CD4-positive, alpha-beta T cell (primary cell): ENCODE data around the gene NOS2. TPM values are rescaled to one million over a fixed set of nuclear protein-coding genes. Genes with fewer than 3 reads are reported as not detected.
"Not testable (repeated sequence)": the region's sequence is repeated elsewhere in the genome, so short reads cannot be mapped to it uniquely, and the experiment has no call there.

Experiments used
- ATAC-seq: fragments of 200-7000 bp; cut with Tn5 transposase; one replicate; pipeline ENCODE4 v1.10.0; 2022; ENCODE audit warnings: mild to moderate bottlenecking; ENCODE audit not compliant: poor library complexity
- CTCF ChIA-PET: fragments of 350-600 bp; sonication (Branson Sonifier 250); formaldehyde crosslinking; loops from one replicate; lab custom pipeline; 2021; ENCODE audit warnings: antibody characterized with exemption, inconsistent platforms; lab: Charles Lee
- POLR2A ChIA-PET: fragments of 350-600 bp; sonication (Branson Sonifier 250); formaldehyde crosslinking; loops from one replicate; lab custom pipeline; 2021; ENCODE audit warnings: antibody characterized with exemption, inconsistent platforms; lab: Charles Lee
- DNase-seq, 14 experiments: peaks; one replicate each; pipeline ENCODE4 v3.0.0-alpha.2; 2013 to 2020; ENCODE audit warnings: mixed read lengths in 2 of 14
- H3K27ac ChIP-seq, 2 donors: one replicate each; pipeline versions ENCODE4 v1.5.1 to v1.7.0; 2013; ENCODE audit warnings: low read length in 2 of 2, low read depth in 1 of 2, mild to moderate bottlenecking in 1 of 2
- H3K27me3 ChIP-seq, 2 experiments: 1 replicate in 1 of 2; 2 replicates in 1 of 2; pipeline versions ENCODE4 v1.6.1 to v1.7.0; 2013; ENCODE audit warnings: low read length in 2 of 2, control low read depth in 1 of 2, mild to moderate bottlenecking in 1 of 2, moderate library complexity in 1 of 2; ENCODE audit not compliant: insufficient read depth in 2 of 2, control insufficient read depth in 1 of 2
- H3K36me3 ChIP-seq: one replicate; pipeline ENCODE4 v1.6.1; 2013; ENCODE audit warnings: low read length, control low read depth; ENCODE audit not compliant: insufficient read depth
- H3K4me1 ChIP-seq: one replicate; pipeline ENCODE4 v1.6.1; 2013; ENCODE audit warnings: low read length, control low read depth; ENCODE audit not compliant: insufficient read depth
- H3K4me3 ChIP-seq: one replicate; pipeline ENCODE4 v1.5.1; 2013; ENCODE audit warnings: mild to moderate bottlenecking, low read length, moderate library complexity
- H3K9me3 ChIP-seq, 2 experiments: 1 replicate in 1 of 2; 2 replicates in 1 of 2; pipeline versions ENCODE4 v1.6.1 to v1.7.0; 2013; ENCODE audit warnings: low read length in 2 of 2, mild to moderate bottlenecking in 2 of 2, control low read depth in 1 of 2, moderate library complexity in 1 of 2; ENCODE audit not compliant: control insufficient read depth in 1 of 2, insufficient read depth in 1 of 2
- H3K27ac Mint-ChIP-seq: one replicate; pipeline ENCODE4 v1.8.0; 2020; ENCODE audit warnings: mixed read lengths
- H3K27me3 Mint-ChIP-seq: one replicate; pipeline ENCODE4 v1.8.0; 2021; ENCODE audit warnings: mixed read lengths
- H3K36me3 Mint-ChIP-seq: one replicate; pipeline ENCODE4 v1.8.0; 2021; ENCODE audit warnings: low read depth, mixed read lengths
- H3K4me1 Mint-ChIP-seq: one replicate; pipeline ENCODE4 v1.8.0; 2021; ENCODE audit warnings: low read depth, mixed read lengths
- H3K4me3 Mint-ChIP-seq: one replicate; pipeline ENCODE4 v1.8.0; 2020; ENCODE audit warnings: mild to moderate bottlenecking, mixed read lengths
- H3K9me3 Mint-ChIP-seq: one replicate; pipeline ENCODE4 v1.8.0; 2020; ENCODE audit warnings: mixed read lengths
- CTCF ChIP-seq: fragments of 200-600 bp; IDR thresholded peaks from one replicate; pipeline ENCODE4 v1.8.0; 2022; ENCODE audit warnings: antibody characterized with exemption, mild to moderate bottlenecking
- intact Hi-C, 2 experiments: fragments of 100-400 bp; cut with DNase I in 1 of 2; cut with micrococcal nuclease in 1 of 2; formaldehyde crosslinking; loops; one replicate each; pipeline versions ENCODE4 v1.15.1 to v1.9.0; 2023 to 2025; cut with DNase I, micrococcal nuclease
- total RNA-seq, 174 experiments: library from RNA in 2 of 174; stranded (reverse) in 2 of 174; gene quantifications; one replicate each; pipeline ENCODE4 v1.2.3 and lab custom pipeline; 2021 to 2026

The NOS2 gene
- total RNA-seq, 2 experiments from 2014 or later = 0.08 TPM; not detected in 1

GRCh38 chr17:27747462-27748359 lies 52.6 kb downstream of the NOS2 start:
- H3K4me1 ChIP-seq = no peaks in the 10 kb centered on the region
- ATAC-seq = no peak
- Mint-ChIP-seq H3K4me1 (no peaks in the 10 kb centered on the region), H3K36me3 (no peaks in the 10 kb centered on the region), H3K27ac (no peak overlapping the region), H3K27me3 (no peaks in the 10 kb centered on the region), H3K9me3 (no peaks in the 10 kb centered on the region), H3K4me3 (no peak overlapping the region)
- ChIA-PET CTCF (no interaction called here), POLR2A (no interaction called here)
- TF ChIP-seq CTCF = no peak
- DNase-seq = no peak
- no peak overlapping the region for H3K4me3 ChIP-seq
- H3K27me3 ChIP-seq = no peaks in the 10 kb centered on the region
- H3K36me3 ChIP-seq = no peaks in the 10 kb centered on the region
- intact Hi-C loops = no loop called here
- no peak overlapping the region for H3K27ac ChIP-seq
- H3K9me3 ChIP-seq = no peaks in the 10 kb centered on the region

- Mint-ChIP-seq H3K27me3 (no peaks in the 10 kb centered on the region), H3K27ac (no peak overlapping the region), H3K9me3 (no peaks in the 10 kb centered on the region), H3K4me1 (no peaks in the 10 kb centered on the region), H3K36me3 (no peaks in the 10 kb centered on the region), H3K4me3 (no peak overlapping the region)
- H3K27me3 ChIP-seq = no peaks in the 10 kb centered on the region
- no peak for TF ChIP-seq CTCF
- H3K9me3 ChIP-seq = no peaks in the 10 kb centered on the region
- H3K4me1 ChIP-seq = no peaks in the 10 kb centered on the region
- H3K36me3 ChIP-seq = no peaks in the 10 kb centered on the region
- intact Hi-C loops = no loop called here
- ATAC-seq (no peak), DNase-seq (no peak)
- no peak overlapping the region for H3K27ac ChIP-seq
- POLR2A ChIA-PET = no interaction called here
- CTCF ChIA-PET = no interaction called here
- no peak overlapping the region for H3K4me3 ChIP-seq
Observed at GRCh38 chr17:27746881-27747280, 53.4 kb downstream of the NOS2 start.

GRCh38 chr17:27746320-27746719 lies 54.0 kb downstream of the NOS2 start:
- H3K4me3 Mint-ChIP-seq, H3K36me3 Mint-ChIP-seq, ATAC-seq, H3K36me3 ChIP-seq, H3K9me3 ChIP-seq, H3K27ac Mint-ChIP-seq, H3K27me3 ChIP-seq, DNase-seq, H3K4me1 ChIP-seq, H3K9me3 Mint-ChIP-seq, CTCF ChIA-PET, H3K27me3 Mint-ChIP-seq, H3K4me3 ChIP-seq, POLR2A ChIA-PET, intact Hi-C loops, H3K27ac ChIP-seq, H3K4me1 Mint-ChIP-seq: not testable (repeated sequence)

GRCh38 chr17:27745207-27745830 lies 55.0 kb downstream of the NOS2 start:
- H3K4me3 Mint-ChIP-seq, H3K4me1 ChIP-seq, H3K36me3 Mint-ChIP-seq, H3K27me3 Mint-ChIP-seq, H3K9me3 Mint-ChIP-seq, H3K27me3 ChIP-seq, CTCF ChIA-PET, DNase-seq, H3K4me1 Mint-ChIP-seq, H3K9me3 ChIP-seq, ATAC-seq, H3K27ac Mint-ChIP-seq, H3K4me3 ChIP-seq, intact Hi-C loops, POLR2A ChIA-PET, H3K27ac ChIP-seq, H3K36me3 ChIP-seq: not testable (repeated sequence)
